Activated T-helper 1 cell treated with Interleukin-2 at 50 U/mL for 16 hours (primary cell): Measurements from ENCODE around the gene GADD45B.
A peak's percentile ranks its signal among the peaks of the same experiment; 100 is the strongest.
"Not testable (repeated sequence)": the region's sequence is repeated elsewhere in the genome, so short reads cannot be mapped to it uniquely, and the experiment has no call there.

Experiments
- DNase-seq: peaks from one replicate; pipeline ENCODE4 v3.0.0-alpha.2; 2020; ENCODE audit warnings: low read depth

GADD45B gene

GRCh38 chr19:2488405-2488941, 12.5 kb downstream of the GADD45B start:
- DNase-seq = no peak

DNA sequence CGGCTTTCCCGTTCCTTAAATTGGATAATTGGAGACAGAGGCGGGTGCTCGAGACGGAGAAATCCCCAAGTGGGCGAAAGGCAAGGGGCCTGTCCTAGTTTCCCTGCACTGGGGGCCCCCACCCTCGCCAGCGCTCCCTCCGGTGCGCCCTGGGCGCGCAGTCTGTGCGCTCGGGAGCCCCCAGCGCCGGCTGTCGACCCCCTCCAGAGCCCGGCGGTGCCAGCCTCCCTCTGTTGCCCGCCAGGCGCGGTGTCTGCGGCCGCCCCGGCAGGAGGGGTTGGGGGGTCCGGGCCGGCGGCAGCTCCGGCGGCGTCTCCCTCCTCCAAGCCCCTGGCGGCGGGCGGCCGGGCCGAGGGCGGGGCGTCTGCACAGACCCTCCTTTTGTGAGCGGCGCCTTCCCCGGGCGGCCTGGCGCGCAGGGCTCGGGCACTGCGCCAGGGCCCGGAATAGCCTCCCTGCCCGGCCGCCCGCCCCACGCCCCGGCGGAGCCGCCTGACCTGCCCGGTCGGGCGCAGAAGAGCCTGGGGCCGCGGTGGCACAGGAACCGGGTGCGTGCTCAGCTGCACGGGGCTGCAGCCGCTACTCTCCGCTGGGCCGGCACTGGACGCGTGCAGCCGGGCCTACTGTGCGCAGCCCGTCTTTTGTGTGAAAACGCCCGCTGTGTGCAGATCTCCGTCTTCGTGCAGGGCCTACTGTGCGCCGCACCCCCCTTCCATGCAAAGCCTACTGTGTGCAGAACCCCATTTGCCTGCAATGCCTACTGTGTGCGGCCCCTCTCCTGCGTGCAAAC, 13.2 kb downstream of the GADD45B start:
- no peak for DNase-seq

DNA sequence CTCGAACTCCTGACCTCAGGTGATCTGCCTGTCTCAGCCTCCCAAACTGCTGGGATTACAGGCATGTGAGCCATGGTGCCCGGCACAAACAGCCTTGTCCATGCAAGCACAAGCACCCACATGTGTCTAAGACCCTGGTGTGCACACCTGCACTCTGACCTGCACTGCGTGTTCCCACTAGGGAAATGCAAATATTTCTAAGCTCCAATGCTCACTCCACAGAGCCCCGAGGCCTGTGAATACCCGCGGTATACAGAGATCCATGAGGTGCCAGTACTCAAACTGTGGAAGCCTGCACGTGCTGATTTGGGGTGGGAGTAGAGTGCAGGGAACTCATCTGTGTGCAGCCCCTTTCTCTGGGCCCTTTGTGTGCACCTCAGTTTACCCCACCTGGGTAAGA, 14.7 kb downstream of the GADD45B start:
- no peak for DNase-seq

DNA sequence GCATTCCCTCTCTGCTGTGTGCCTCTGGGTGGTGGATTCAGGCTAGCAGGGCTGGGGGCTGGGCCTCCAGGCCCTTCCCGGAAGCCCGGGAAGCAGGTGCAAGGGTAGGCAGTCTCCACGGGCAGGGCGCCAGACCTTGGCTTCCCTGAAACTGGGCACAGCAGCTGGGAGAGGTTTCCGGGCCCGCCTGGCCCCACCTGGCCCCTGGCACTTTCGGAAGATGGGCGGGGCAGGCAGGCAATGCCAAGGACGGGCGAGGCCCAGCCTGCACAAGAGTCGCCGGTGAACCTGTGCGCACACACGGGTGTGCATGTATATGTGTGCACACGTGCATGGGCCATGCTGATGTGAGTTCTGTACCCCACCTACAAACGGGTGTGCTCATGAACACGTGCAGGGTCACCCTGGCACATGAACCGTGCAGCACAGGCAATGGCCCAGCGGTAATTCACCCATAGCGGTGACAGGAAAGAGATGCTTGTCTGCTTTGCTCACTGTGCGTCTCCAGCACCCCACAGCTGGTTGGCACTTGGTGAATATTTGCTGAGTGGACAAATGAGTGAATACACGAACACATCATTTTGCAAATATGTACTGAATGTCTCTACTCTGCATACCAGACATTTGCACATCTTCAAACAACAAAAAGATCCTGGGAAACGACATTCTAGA, 15.3 kb downstream of the GADD45B start:
- no peak for DNase-seq

DNA sequence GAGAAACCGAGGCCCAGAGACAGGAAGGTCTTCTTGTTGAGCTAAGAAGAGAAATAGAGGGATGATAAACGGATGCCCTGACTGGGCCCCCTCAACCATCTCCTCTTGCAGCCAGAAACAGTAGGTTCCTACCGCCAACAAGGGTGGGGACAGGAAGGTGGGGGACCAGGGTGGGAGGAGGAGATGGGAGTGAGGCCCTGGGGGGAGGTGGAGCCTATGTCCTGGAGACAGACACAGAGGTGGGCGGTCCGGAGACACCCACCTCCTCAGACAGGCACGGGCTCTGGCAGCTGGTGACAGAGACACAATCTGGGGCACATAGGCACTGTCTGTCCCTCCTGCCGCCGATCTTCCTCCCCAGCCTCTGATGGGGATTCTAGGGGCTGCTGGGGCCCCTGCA, 16.9 kb downstream of the GADD45B start:
- DNase-seq = no peak

DNA sequence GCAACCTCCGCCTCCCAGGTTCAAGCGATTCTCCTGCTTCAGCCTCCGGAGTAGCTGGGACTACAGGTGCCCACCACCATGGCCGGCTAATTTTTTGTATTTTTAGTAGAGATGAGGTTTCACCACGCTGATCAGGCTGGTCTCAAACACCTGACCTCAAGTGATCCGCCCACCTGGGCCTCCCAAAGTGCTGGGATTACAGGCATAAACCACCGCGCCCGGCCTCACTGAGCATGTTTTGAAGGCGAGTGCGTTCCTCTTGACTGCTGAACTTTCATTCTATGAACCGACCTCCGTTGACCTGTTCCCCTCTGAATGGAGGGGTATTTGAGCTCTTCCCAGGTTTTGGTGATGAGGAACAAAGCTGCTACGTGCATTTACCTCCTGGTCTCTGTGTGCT, 17.5 kb downstream of the GADD45B start:
- not testable (repeated sequence) for DNase-seq

DNA sequence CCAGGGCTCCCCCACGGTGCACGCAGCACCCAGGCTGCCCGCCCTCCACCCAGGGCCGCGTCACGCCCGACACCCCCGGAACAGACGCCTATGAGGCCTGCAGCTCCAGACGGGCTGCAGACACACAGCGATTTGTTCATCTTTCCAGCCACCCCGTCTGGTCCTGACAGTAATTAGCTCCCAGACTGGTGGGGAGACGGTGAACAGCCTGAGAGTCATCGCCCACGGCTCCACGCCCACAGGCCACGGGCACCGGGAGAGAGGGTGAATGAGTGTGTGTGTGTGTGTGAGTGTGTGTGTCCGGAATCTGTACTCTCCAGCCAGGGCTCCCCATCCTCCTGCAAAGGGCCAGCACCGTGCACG, 18.1 kb downstream of the GADD45B start:
- DNase-seq = no peak

GRCh38 chr19:2494447-2495129, 18.7 kb downstream of the GADD45B start:
- peak; percentile 50 for DNase-seq

GRCh38 chr19:2495130-2495641, 19.3 kb downstream of the GADD45B start:
- DNase-seq = no peak

GRCh38 chr19:2495651-2496316, 19.9 kb downstream of the GADD45B start:
- DNase-seq = no peak

DNA sequence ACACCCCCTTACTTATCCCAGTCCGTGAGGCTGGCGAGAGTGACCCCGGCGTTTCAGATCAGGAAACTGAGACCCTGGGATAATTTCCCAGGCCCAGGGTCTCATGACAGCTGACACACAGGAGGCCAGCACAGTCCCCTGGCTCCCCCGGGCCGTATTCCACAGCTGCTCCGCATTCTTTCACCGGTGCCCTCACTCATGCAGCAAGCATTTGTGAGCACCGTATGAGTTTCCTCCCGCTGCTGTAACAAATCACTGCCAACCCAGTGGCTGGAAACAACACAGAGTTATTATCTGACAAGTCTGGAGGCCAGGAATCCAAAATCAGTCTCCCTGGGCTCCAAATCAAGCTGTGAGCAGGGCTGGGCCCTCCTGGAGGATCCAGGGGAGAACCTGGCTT, 21.3 kb downstream of the GADD45B start:
- no peak for DNase-seq

DNA sequence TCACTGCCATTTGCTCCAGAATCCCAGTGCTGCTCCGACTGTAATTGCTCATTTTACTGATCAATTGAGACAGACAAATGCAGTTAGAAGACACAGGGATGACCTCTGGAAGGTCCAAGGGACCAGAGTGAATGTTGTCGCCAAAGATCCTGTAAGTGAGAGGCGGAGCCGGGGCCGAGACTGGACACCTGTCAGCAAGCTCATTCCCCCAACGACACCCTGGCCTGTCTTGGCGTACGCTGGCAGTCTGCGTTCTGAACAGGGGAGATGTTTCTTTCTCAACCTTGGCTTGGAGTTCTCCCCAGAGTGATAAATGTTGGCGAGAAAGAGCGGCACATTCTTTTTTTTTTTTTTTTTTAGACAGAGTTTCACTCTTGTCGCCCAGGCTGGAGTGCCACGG, 24.2 kb downstream of the GADD45B start:
- no peak for DNase-seq

DNA sequence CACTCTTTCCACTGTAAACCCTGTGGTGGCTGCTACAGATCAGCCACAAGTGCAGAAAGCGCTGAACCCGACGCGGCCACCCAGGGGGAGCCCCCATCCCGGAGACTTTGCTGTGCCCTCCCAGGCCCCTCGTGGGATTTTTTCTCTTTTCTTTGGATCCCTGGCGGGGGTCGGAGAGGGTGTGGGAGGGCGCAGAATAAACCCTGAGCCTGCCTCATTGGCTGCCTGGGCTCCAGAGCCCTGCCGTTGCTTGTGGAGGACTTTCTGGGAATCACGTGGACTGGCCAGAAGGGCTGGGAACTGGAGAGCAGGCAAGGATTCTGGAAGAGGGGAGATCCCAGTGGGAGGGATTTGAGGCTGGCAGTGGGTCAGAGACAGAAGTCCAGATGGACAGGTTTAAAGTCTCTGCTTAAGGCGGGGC, 24.9 kb downstream of the GADD45B start:
- DNase-seq = no peak

GRCh38 chr19:2503521-2504109, 27.7 kb downstream of the GADD45B start:
- DNase-seq = peak; percentile 67

- not testable (repeated sequence) for DNase-seq
Measured at GRCh38 chr19:2506656-2507055, 30.7 kb downstream of the GADD45B start.

- DNase-seq = peak; percentile 9
Measured at GRCh38 chr19:2507109-2507508, 31.2 kb downstream of the GADD45B start.

- no peak for DNase-seq
Measured at GRCh38 chr19:2509096-2509495, 33.2 kb downstream of the GADD45B start.

DNA sequence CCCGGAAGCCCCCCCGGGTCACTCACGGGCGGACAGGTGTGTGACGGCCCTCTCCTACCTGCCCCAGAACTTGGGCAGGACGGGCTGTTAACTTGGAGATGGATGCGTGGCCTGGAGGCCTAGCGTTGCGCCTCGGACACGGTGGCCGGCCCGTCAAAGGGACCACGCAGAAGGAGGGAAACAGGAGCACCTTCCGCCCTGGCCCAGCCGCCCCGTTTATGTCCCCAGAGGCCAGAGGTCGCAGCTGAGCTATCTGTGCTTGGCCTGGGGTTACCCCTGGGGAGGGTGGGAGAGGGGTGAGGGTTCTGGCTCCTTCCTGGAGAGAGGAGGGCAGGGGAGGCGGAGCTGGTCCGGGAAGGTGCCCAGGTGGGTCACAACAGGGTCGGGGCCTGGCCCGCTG, 35.6 kb downstream of the GADD45B start:
- no peak for DNase-seq

- DNase-seq = no peak
Measured at GRCh38 chr19:2511991-2512390, 36.1 kb downstream of the GADD45B start.

DNA sequence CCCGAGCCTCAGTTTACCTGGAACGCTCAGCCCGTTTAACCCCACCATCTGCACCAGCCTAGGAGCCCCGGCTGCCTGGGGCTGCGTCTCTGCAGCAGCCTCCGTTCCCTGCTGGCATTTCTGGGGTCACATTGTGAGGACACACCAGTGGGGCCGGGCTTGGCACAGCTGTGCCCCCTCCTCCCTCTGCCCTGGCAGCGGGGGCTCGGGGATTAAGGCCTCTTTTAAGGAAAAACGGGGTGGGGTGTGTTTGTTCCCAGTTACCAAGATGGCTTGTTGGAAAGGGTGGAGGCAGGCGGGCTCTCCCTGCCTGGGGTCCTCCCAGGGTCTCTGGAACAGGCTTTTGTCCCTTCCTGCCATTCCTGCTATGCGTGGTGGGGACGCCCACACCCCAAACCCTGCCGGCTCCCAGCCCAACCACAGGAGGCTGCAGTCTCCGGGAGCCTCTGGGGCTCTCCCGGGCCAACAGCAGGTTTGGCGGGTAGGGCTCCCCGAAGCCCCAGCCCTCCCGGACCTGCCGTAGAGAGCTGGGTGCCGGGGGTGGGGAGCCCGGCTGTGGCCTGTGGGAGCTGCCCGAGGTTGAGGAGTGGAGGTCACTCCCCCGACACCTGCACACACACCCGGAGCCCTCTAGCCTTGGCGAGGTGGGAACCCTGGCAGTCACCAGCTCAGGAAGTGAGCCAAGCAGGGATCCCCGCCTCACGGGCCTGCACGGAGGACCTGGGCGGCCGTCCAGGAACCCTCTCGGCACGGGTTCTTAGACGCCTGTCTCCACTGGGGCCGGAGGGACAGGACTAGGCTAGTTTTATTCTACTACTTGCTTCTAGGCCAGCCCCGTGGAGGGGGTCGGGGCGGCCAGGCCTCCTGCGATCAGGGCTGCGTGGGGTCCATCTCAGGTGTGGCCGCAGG, 36.9 kb downstream of the GADD45B start:
- no peak for DNase-seq
